BLaER1 treated with 17β-estradiol and CSF1 and Interleukin-3, amounts not matched to agents 10 nM and 100 nM (cell line): ENCODE data around the gene PRPF18.
A peak's percentile ranks its signal among the peaks of the same experiment; 100 is the strongest.

Source experiments
- H3K27ac ChIP-seq, 11 experiments: shearing (Covaris generic); formaldehyde crosslinking; 2 replicates each; pipeline ENCODE4 v1.8.1; 2022
- H3K27me3 ChIP-seq, 11 experiments: shearing (Covaris generic); formaldehyde crosslinking; 2 replicates each; pipeline ENCODE4 v1.8.1; 2022
- H3K36me3 ChIP-seq, 11 experiments: shearing (Covaris generic); formaldehyde crosslinking; 2 replicates each; pipeline ENCODE4 v1.8.1; 2022
- H3K4me1 ChIP-seq, 10 experiments: shearing (Covaris generic); formaldehyde crosslinking; 2 replicates each; pipeline ENCODE4 v1.8.1; 2022
- H3K4me2 ChIP-seq, 11 experiments: shearing (Covaris generic); formaldehyde crosslinking; 2 replicates each; pipeline ENCODE4 v1.8.1; 2022
- H3K4me3 ChIP-seq, 10 experiments: shearing (Covaris generic); formaldehyde crosslinking; 2 replicates each; pipeline ENCODE4 v1.8.1; 2022
- H3K9ac ChIP-seq, 11 experiments: shearing (Covaris generic); formaldehyde crosslinking; 2 replicates each; pipeline ENCODE4 v1.8.1; 2022
- H3K9me3 ChIP-seq, 11 experiments: shearing (Covaris generic); formaldehyde crosslinking; replicated peaks in 1 of 11; 2 replicates each; pipeline ENCODE4 v1.8.1; 2022
- H4K20me1 ChIP-seq, 11 experiments: shearing (Covaris generic); formaldehyde crosslinking; 2 replicates each; pipeline ENCODE4 v1.8.1; 2022
- Cebpa-rat ChIP-seq, 11 experiments: shearing (Covaris generic); IDR thresholded peaks; 2 replicates each; pipeline ENCODE4 v1.8.1; 2022

Gene PRPF18

GRCh38 chr10:13564576-13564975 is 22.2 kb upstream of the PRPF18 start:
- Histone ChIP-seq H3K9me3 (peaks cover 0 to 11% (median 6%) of the 10 kb centered on the region in 11 experiments; a peak in 7 of 22 replicates), H3K27me3 (no peaks in the 10 kb centered on the region), H3K4me1 (peaks cover 10 to 20% (median 15%) of the 10 kb centered on the region in 10 experiments; a peak in 18 of 20 replicates), H3K4me3 (no peak overlapping the region), H4K20me1 (no peaks in the 10 kb centered on the region), H3K36me3 (no peaks in the 10 kb centered on the region), H3K9ac (no peak overlapping the region), H3K27ac (peak overlapping the region in 1 of 11 experiments; percentile 18; a peak in 1 of 22 replicates), H3K4me2 (peak overlapping the region in 3 of 11 experiments; percentile 16 to 31 (median 21); a peak in 2 of 22 replicates)
- no peak for TF ChIP-seq Cebpa-rat (IDR thresholded peaks at IDR 0.05)

GRCh38 chr10:13567030-13567429 is 19.7 kb upstream of the PRPF18 start:
- Histone ChIP-seq H4K20me1 (no peaks in the 10 kb centered on the region), H3K9me3 (peaks cover 0 to 11% (median 6%) of the 10 kb centered on the region in 11 experiments; a peak in 7 of 22 replicates), H3K27me3 (no peaks in the 10 kb centered on the region), H3K9ac (no peak overlapping the region), H3K4me1 (peaks cover 10 to 18% (median 14%) of the 10 kb centered on the region in 10 experiments; a peak in 18 of 20 replicates), H3K27ac (peak overlapping the region in 4 of 11 experiments; percentile 12 to 63 (median 50); a peak in 7 of 22 replicates), H3K36me3 (no peaks in the 10 kb centered on the region), H3K4me2 (peak overlapping the region in 5 of 11 experiments; percentile 27 to 42 (median 35); a peak in 9 of 22 replicates), H3K4me3 (no peak overlapping the region)
- TF ChIP-seq Cebpa-rat (IDR thresholded peaks at IDR 0.05) = peak in 5 of 11 experiments; percentile 25 to 52 (median 31); a peak in 1 of 22 replicates

- Histone ChIP-seq H3K27me3 (no peaks in the 10 kb centered on the region), H3K27ac (no peak overlapping the region), H3K4me3 (no peak overlapping the region), H3K36me3 (no peaks in the 10 kb centered on the region), H3K4me2 (no peak overlapping the region), H3K9ac (no peak overlapping the region), H3K4me1 (peaks cover 0 to 9% (median 4%) of the 10 kb centered on the region in 10 experiments; a peak in 8 of 20 replicates), H4K20me1 (no peaks in the 10 kb centered on the region), H3K9me3 (peaks cover 0 to 14% (median 5%) of the 10 kb centered on the region in 11 experiments; a peak in 6 of 22 replicates)
- TF ChIP-seq Cebpa-rat (IDR thresholded peaks at IDR 0.05) = no peak
These were observed 15.2 kb upstream of the PRPF18 start for GRCh38 chr10:13571541-13571940.

GRCh38 chr10:13573960-13574359 is 12.8 kb upstream of the PRPF18 start:
- Histone ChIP-seq H3K36me3 (no peaks in the 10 kb centered on the region), H3K4me3 (no peak overlapping the region), H4K20me1 (no peaks in the 10 kb centered on the region), H3K9me3 (peaks cover 0 to 14% (median 5%) of the 10 kb centered on the region in 11 experiments; a peak in 6 of 22 replicates), H3K4me2 (no peak overlapping the region), H3K4me1 (no peaks in the 10 kb centered on the region), H3K9ac (no peak overlapping the region), H3K27me3 (no peaks in the 10 kb centered on the region), H3K27ac (no peak overlapping the region)
- no peak for TF ChIP-seq Cebpa-rat (IDR thresholded peaks at IDR 0.05)

GRCh38 chr10:13585195-13585751 is 1.5 kb upstream of the PRPF18 start:
- Histone ChIP-seq H3K36me3 (0 out of 22 replicates have a peak, but pooled peaks cover 0 to 4% (median 0%) of the 10 kb centered on the region in 11 experiments), H3K4me1 (peaks cover 12 to 21% (median 15%) of the 10 kb centered on the region in 10 experiments), H4K20me1 (peaks cover 0 to 30% (median 13%) of the 10 kb centered on the region in 11 experiments; a peak in 12 of 22 replicates), H3K27ac (no peak overlapping the region), H3K9ac (no peak overlapping the region), H3K4me2 (no peak overlapping the region), H3K9me3 (no peaks in the 10 kb centered on the region), H3K27me3 (no peaks in the 10 kb centered on the region), H3K4me3 (no peak overlapping the region)
- no peak for TF ChIP-seq Cebpa-rat (IDR thresholded peaks at IDR 0.05)

- TF ChIP-seq Cebpa-rat (IDR thresholded peaks at IDR 0.05) = no peak
These were observed 822 bp upstream of the PRPF18 start for GRCh38 chr10:13585943-13586342.

GRCh38 chr10:13587391-13587790 is 626 bp downstream of the PRPF18 start:
- peaks cover 12 to 21% (median 15%) of the 10 kb centered on the region in 10 experiments for H3K4me1 ChIP-seq
- H3K4me3 ChIP-seq = peak overlapping the region; percentile 80 to 97 (median 91)
- peak overlapping the region; percentile 91 to 100 (median 97) for H3K4me2 ChIP-seq
- no peaks in the 10 kb centered on the region for H3K27me3 ChIP-seq
- H3K9ac ChIP-seq = peak overlapping the region; percentile 68 to 87 (median 82)
- H3K36me3 ChIP-seq = peaks cover 10 to 18% (median 12%) of the 10 kb centered on the region in 11 experiments
- no peaks in the 10 kb centered on the region for H3K9me3 ChIP-seq
- peaks cover 0 to 51% (median 24%) of the 10 kb centered on the region in 11 experiments; a peak in 16 of 22 replicates for H4K20me1 ChIP-seq
- TF ChIP-seq Cebpa-rat (IDR thresholded peaks at IDR 0.05) = no peak
- H3K27ac ChIP-seq = peak overlapping the region; percentile 58 to 79 (median 71); a peak in 21 of 22 replicates

More at GRCh38 chr10:13585943-13586342, 822 bp upstream of the PRPF18 start:
- peak overlapping the region in 1 of 10 experiments; percentile 87; a peak in 1 of 20 replicates for H3K4me3 ChIP-seq
- H4K20me1 ChIP-seq = peaks cover 0 to 36% (median 13%) of the 10 kb centered on the region in 11 experiments; a peak in 13 of 22 replicates
- H3K9me3 ChIP-seq = no peaks in the 10 kb centered on the region
- H3K36me3 ChIP-seq = peaks cover 0 to 4% (median 0%) of the 10 kb centered on the region in 11 experiments; a peak in 3 of 22 replicates
- no peak overlapping the region for H3K9ac ChIP-seq
- H3K27ac ChIP-seq = no peak overlapping the region
- H3K27me3 ChIP-seq = no peaks in the 10 kb centered on the region
- peaks cover 12 to 21% (median 15%) of the 10 kb centered on the region in 10 experiments for H3K4me1 ChIP-seq
- no peak overlapping the region for H3K4me2 ChIP-seq

- peaks cover 0 to 70% (median 33%) of the 10 kb centered on the region in 11 experiments; a peak in 16 of 22 replicates for H4K20me1 ChIP-seq
- no peak for TF ChIP-seq Cebpa-rat (IDR thresholded peaks at IDR 0.05)
- peaks cover 23 to 37% (median 29%) of the 10 kb centered on the region in 11 experiments for H3K36me3 ChIP-seq
- no peak overlapping the region for H3K27ac ChIP-seq
- H3K9ac ChIP-seq = no peak overlapping the region
- H3K9me3 ChIP-seq = no peaks in the 10 kb centered on the region
- no peak overlapping the region for H3K4me2 ChIP-seq
- H3K4me1 ChIP-seq = peaks cover 12 to 34% (median 25%) of the 10 kb centered on the region in 10 experiments
- no peaks in the 10 kb centered on the region for H3K27me3 ChIP-seq
- no peak overlapping the region for H3K4me3 ChIP-seq
These were observed 2.6 kb downstream of the PRPF18 start for GRCh38 chr10:13589316-13589715.

GRCh38 chr10:13590886-13591285 is 4.1 kb downstream of the PRPF18 start:
- Histone ChIP-seq H3K4me2 (no peak overlapping the region), H3K4me3 (no peak overlapping the region), H3K9ac (no peak overlapping the region), H3K36me3 (peaks cover 28 to 51% (median 33%) of the 10 kb centered on the region in 11 experiments), H3K27me3 (no peaks in the 10 kb centered on the region), H4K20me1 (peaks cover 0 to 79% (median 33%) of the 10 kb centered on the region in 11 experiments; a peak in 16 of 22 replicates), H3K9me3 (no peaks in the 10 kb centered on the region), H3K4me1 (peaks cover 12 to 34% (median 25%) of the 10 kb centered on the region in 10 experiments), H3K27ac (no peak overlapping the region)
- TF ChIP-seq Cebpa-rat (IDR thresholded peaks at IDR 0.05) = no peak
